ENCODE results near the gene WWP2. TPM values are rescaled to one million over a fixed set of nuclear protein-coding genes. Genes with fewer than 3 reads are reported as not detected.

The WWP2 gene
- total RNA-seq, 1 donor from 2014 or later = 16.9 TPM

GRCh38 chr16:69858191-69859104 lies 96.3 kb downstream of the WWP2 start:
- no peak for DNase-seq (ENCODE audit: low read depth in 2 of 2)

GRCh38 chr16:69859105-69859989 lies 97.2 kb downstream of the WWP2 start:
- peak in 1 of 2 donors; percentile 52 for DNase-seq (ENCODE audit: low read depth in 2 of 2)

GRCh38 chr16:69860233-69861231 lies 98.4 kb downstream of the WWP2 start:
- DNase-seq (ENCODE audit: low read depth in 2 of 2) = peak in 1 of 2 donors; percentile 13

GRCh38 chr16:69861292-69862030 lies 99.3 kb downstream of the WWP2 start:
- peak in 1 of 2 donors; percentile 72 for DNase-seq (ENCODE audit: low read depth in 2 of 2)

GRCh38 chr16:69863401-69864281 lies 101.5 kb downstream of the WWP2 start:
- no peak for DNase-seq (ENCODE audit: low read depth in 2 of 2)

GRCh38 chr16:69865701-69866100 lies 103.6 kb downstream of the WWP2 start:
- no peak for DNase-seq (ENCODE audit: low read depth in 2 of 2)

GRCh38 chr16:69867784-69868560 lies 105.8 kb downstream of the WWP2 start:
- DNase-seq (ENCODE audit: low read depth in 2 of 2) = no peak

- DNase-seq (ENCODE audit: low read depth in 2 of 2) = no peak
Observed at GRCh38 chr16:69870761-69871160, 108.6 kb downstream of the WWP2 start.

GRCh38 chr16:69871708-69872107 lies 109.6 kb downstream of the WWP2 start:
- no peak for DNase-seq (ENCODE audit: low read depth in 2 of 2)

- no peak for DNase-seq (ENCODE audit: low read depth in 2 of 2)
Observed at GRCh38 chr16:69872888-69873287, 110.8 kb downstream of the WWP2 start.

- DNase-seq (ENCODE audit: low read depth in 2 of 2) = no peak
Observed at GRCh38 chr16:69873783-69874182, 111.7 kb downstream of the WWP2 start.

GRCh38 chr16:69874271-69874670 lies 112.1 kb downstream of the WWP2 start:
- no peak for DNase-seq (ENCODE audit: low read depth in 2 of 2)

- no peak for DNase-seq (ENCODE audit: low read depth in 2 of 2)
Observed at GRCh38 chr16:69880640-69881133, 118.6 kb downstream of the WWP2 start.

GRCh38 chr16:69881141-69881540 lies 119.0 kb downstream of the WWP2 start:
- DNase-seq (ENCODE audit: low read depth in 2 of 2) = no peak

- no peak for DNase-seq (ENCODE audit: low read depth in 2 of 2)
Observed at GRCh38 chr16:69883744-69884143, 121.6 kb downstream of the WWP2 start.

- no peak for DNase-seq (ENCODE audit: low read depth in 2 of 2)
Observed at GRCh38 chr16:69885722-69886121, 123.6 kb downstream of the WWP2 start.

GRCh38 chr16:69886726-69887125 lies 124.6 kb downstream of the WWP2 start:
- no peak for DNase-seq (ENCODE audit: low read depth in 2 of 2)

GRCh38 chr16:69888005-69888590 lies 126.0 kb downstream of the WWP2 start:
- no peak for DNase-seq (ENCODE audit: low read depth in 2 of 2)

Measured in dermis microvascular lymphatic vessel endothelial cell (primary cell).